Measurements from ENCODE around the gene DPP6.

Gene DPP6

DNA sequence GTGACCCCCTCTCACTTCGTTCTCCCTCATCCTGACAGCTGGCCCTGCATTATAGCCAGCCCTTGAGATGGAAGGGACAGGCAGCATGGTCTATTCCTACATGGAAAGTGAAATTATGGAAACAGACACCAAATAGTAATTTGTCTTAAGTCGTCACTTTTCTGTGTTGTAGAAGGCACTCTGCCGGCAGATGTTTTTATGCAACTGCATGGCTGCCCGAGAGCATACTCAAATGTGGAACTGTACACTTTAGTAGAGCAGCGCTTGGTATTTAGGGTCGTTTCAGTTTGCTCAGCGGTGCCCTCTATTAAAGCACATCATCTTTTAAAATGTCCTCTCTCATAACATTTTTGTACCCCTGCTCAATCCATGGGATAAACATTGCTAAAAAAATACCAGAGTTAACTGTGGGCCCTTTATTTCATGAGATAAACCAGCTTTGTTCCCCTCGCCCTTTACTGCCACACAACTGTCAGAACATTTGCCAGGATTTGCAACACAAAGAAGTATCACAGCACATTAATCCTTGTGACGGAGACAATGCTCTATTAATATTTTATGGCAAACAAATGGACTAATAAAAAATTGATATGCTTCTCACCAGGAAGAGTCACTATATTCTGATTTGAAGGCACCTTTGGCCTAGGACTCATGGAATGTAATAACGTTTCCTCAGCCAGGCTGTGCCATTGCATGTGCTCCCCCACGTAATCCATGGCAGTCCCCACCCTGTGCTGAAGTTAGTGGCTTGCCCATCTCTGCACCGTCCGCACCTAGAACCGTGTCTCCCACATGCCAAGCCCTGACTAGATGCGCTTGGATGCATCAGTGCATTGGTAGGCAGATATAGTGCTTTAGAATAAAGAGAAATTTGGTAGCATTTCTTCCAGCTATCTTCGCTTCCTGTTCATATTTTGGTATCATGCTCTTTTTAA lies 729.4 kb downstream of the DPP6 start:
- DNase-seq, result no peak

DNA sequence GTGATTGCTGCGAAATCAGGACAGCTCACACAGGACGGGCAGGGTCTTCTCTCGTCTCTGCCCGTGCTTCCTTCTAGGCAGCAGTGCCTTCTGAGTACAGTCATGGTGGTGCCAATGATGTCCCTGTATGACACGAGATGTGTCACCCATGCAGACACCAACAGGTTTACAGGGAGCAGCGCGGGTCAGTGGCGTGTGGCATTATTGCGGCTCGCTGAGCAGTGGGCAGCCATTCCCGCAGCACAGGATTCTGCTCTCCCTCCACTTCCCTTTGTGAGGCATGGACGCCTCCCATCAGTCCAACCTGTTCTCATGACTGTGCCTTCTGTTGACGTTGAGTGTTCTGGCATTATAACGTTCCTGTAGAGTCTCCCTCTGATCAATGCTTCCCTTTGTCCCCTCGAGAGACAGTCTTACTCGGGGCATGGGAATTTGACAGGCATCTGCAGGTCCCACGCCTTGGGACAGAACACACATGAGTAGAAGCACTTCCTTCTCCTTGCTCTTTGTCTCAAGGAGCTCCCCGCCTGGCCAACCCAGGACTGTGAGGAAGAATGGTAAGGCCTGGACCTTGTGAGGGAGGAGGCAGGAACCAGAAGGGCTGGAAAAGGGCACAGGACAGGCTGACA lies 731.2 kb downstream of the DPP6 start:
- no peak for DNase-seq

DNA sequence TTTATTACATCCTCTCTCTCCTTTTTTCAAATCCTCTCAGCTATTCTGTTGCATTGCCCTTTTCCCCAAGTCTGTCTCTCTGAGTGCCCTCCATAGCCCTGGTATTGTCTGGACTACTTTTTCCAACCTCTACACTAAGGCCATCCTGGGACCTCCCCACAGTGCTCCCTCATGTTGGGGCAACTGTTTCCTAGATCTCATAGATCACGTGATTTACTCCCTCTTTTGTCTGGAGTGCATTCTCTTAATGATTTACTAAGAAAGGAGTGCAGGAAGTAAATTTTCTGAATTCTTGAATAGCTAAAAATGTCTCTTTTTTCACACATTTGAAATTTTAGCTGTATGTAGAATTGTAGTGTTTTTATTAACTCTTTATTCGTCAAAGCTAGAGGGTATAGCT lies 733.7 kb downstream of the DPP6 start:
- no peak for DNase-seq

- DNase-seq, result no peak
Observed at GRCh38 chr7:154789404-154789803, 737.2 kb downstream of the DPP6 start.

- DNase-seq, result no peak
Observed at GRCh38 chr7:154791611-154792010, 739.4 kb downstream of the DPP6 start.

DNA sequence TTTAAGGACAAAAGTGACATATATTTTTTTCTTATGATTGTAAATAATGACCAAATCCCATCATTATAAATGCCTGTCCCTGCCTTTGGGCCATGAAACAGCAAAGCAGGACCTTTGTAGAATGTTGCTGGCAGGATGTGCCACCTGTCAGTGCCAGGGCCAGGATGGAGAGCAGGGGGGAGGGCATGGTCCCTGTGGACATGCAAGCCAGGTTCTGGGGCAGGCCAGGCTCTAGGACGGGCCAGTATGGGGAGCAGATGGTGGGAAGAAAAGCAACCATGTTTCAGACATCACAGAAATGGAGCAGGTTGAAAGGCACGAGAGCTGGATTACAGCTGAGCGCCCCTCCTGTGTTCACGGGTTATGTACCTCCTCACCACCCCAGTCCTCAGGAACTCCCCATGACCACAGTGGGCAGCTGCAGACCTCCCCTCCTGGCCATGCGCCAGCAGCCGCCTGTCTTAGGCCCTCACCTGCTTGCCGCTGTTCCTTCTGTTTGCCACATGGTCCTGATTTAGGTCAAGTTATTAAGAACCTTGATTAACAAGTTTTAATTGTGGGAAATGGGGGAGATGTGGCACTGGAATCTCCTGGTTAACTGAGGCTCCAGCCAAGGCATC lies 740.3 kb downstream of the DPP6 start:
- DNase-seq, result no peak

- DNase-seq, result no peak
Observed at GRCh38 chr7:154794147-154794780, 742.1 kb downstream of the DPP6 start.

DNA sequence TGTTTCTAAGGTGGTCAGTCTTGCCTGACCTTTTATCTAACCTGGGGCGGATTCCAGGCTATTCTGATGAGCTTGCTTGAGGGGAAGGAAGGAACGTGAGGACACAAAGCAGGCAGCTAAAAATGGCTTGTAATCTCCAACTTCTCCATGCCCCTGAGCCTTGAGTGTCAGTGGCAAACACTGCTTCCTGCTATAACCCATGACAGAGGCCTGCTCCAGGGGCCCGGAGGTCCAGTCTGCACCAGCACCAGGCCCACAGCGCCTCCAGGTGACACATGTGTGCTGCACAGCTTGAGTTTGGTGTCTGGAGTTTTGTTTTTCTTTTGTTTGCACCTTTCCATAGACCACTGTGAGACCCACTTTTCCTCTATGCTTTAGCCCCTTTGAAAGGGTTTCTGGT lies 742.8 kb downstream of the DPP6 start:
- DNase-seq, result no peak

- no peak for DNase-seq
Observed at GRCh38 chr7:154795437-154795836, 743.2 kb downstream of the DPP6 start.

DNA sequence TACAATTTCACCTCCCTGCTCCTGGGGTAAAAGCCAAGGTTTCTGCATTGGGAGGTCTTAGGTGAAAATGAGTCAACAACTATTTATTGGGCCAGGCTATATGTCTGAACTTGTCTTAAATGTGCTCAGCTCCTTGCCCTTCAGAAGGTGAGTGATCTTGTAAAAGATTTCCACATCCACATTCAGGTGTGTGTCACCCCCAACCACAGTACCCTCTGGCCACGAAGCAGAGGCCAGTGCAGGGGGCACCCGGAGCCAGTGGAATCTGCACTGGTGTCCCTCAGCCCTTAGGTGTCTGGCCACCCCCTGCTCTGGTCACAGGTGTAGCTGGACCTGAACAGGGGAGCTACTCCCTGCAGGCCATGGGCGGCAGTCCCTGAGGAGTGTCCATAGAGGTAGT lies 752.3 kb downstream of the DPP6 start:
- no peak for DNase-seq

GRCh38 chr7:154812027-154812426 lies 759.8 kb downstream of the DPP6 start:
- DNase-seq, result no peak

- DNase-seq, result no peak
Observed at GRCh38 chr7:154817224-154817896, 765.2 kb downstream of the DPP6 start.

GRCh38 chr7:154827007-154827406 lies 774.8 kb downstream of the DPP6 start:
- no peak for DNase-seq

DNA sequence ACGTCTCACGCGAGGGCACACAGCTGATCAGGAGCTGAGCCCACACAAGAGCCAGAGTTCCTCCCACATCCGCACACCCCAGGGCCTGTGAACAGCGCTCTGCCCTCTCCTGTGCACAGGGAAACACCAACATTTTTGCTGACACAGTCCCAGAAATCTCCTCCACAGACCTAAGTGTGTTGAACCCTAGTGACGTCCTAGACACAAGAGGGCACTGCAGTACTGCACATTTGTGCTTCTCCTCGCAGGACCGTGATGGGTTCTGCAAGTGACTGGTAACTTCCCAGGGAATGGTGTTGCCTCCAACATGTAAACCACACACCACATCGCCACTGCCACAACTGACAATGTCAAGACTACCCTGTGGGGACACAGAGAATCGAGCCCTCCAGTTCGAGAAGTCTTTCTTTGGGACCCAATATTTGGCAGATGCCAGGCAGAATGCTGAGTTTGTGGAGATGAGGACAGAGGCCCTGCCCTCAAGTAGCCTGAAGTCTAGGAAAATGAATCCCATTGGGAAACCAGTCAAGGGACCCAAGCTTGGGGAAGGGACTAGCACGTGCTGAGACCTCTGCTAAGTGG lies 780.5 kb downstream of the DPP6 start:
- no peak for DNase-seq

- no peak for DNase-seq
Observed at GRCh38 chr7:154836021-154836448, 783.8 kb downstream of the DPP6 start.

GRCh38 chr7:154837087-154837486 lies 784.9 kb downstream of the DPP6 start:
- no peak for DNase-seq

DNA sequence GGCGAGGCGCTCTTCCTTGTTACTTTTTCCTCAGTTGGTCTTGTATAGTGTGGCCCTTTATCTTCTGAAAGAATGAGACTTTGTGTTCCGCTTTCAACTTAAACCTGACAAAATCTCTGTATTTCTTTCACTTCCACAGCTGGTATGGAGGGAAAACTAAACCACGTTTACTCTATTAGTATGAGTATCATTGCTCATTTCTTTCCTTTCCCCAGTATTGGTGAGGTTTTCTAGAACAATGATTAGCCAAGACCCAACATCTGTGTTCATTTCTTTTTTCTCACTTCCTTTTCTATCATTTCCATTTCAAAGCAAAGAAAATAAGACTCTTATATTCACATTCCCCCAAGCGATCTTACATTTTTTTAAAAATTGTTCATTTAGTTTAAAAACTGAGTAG lies 785.4 kb downstream of the DPP6 start:
- DNase-seq, result no peak

DNA sequence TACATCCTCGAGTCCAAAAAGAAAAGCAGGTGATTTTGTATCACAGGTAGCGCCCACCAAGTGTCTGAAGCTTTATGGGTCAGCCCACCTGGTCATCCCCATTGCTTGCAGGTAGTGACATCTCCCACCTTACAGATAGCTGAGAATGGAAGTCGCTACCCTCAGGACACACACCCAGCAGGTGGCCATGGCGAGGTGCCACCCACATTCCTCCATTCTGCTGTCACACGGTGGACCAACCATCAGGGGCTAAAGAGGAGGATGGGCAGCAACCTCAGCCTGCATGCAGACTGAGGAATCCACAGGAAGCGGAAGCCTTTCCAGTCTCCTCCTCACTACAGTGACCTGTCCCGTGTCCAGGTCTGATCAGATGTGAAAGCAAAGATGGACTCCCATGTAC lies 787.9 kb downstream of the DPP6 start:
- DNase-seq, result no peak

DNA sequence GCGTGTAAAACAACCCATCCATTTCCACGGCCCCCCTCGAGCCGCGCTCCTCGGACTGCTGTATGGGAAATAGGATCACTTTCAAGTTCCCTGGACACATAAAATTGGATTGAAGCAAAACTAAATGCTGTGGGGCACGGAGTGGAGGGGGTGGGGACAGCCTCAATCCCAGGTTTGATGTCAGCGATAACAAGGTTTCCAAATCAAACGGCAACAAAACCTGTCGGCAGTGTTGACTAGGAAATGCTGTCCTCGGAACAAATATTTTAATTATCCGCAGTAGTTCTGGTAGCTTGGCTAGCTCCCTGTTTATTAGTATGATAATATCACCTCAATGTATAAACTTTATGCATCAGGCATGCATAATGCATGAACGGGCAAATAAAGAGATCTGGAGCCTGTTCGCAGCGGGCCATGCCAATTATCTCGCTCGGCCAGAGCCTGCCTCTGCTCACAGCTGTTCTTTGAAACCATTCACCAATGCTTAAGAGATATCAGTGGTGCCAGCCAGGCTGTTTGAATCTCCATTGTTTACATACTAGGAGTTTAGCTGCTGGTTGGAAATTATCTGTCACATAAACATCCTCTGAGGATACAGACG lies 789.6 kb downstream of the DPP6 start:
- DNase-seq, result no peak

GRCh38 chr7:154842591-154842990 lies 790.4 kb downstream of the DPP6 start:
- DNase-seq, result no peak

DNA sequence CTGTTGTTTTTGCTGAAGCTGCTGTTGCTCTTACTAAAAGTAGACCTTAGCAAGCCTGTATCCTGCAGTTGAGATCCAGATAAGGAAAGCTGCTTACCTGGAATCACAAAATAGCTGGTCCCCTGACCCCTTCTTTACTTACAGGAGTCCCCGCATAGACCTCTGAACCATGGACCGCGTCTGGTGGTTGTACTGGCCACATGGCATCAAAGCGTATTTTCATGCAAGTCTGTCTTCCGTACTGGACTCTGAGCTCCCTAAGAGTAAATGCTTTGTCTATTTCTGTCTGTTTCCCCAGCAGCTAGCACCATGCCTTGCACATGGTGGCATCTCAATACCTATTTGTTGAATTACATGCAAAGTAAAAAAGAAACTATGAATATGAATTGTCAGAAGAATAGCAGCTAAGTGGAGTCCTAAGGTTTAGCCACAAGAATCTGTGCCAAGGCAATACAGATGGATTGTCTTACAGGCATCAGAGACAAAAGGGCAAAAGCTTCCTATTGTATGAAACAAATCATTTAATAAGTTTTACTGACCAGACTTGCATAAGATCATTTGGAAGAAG lies 791.6 kb downstream of the DPP6 start:
- no peak for DNase-seq

DNA sequence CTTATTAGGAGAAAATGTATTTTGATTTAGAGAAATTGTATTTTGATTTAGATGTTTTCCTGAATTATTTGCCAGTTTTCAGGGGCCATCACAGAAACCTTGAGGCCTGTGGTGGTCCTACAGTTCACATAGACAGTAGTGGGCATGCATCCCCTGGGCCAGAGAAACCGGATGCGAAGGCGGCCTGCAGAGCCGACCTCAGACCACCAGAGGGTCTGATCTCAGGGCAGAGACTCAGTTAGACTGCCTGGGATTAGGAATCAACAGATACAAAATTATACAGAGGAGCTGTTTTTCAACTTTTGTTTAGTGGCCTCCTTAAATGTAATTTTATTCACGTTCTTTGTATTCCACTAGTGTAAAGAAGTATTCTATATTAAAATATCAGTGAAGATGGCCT lies 792.3 kb downstream of the DPP6 start:
- DNase-seq, result no peak

Measured in CD4-positive, alpha-beta T cell treated with Interleukin-17A for 4 hours (primary cell).